Loucy (cell line): ENCODE measurements around the gene ADGRD1.

ENCODE experiments used
- H2AFZ ChIP-seq: fragments of 200-600 bp; sonication (generic); 2 replicates; pipeline ENCODE4 v1.6.0; 2016; ENCODE audit warnings: antibody characterized with exemption, mild to moderate bottlenecking, low read length, moderate library complexity
- H3F3A ChIP-seq: fragments of 200-600 bp; 2 replicates; pipeline ENCODE4 v1.6.0; 2016; ENCODE audit warnings: antibody characterized with exemption, low read depth, mild to moderate bottlenecking
- H3K27me3 ChIP-seq: fragments of 200-600 bp; sonication (generic); 2 replicates; pipeline ENCODE4 v1.6.1; 2014; ENCODE audit warnings: low read length, mild to moderate bottlenecking; ENCODE audit not compliant: insufficient read depth, poor library complexity, severe bottlenecking
- H3K36me3 ChIP-seq: fragments of 200-600 bp; sonication (generic); 2 replicates; pipeline ENCODE4 v1.6.1; 2016; ENCODE audit warnings: low read length; ENCODE audit not compliant: insufficient read depth
- H3K4me1 ChIP-seq: fragments of 200-600 bp; sonication (generic); 2 replicates; pipeline ENCODE4 v1.5.1; 2014; ENCODE audit warnings: low read length, mild to moderate bottlenecking; ENCODE audit not compliant: insufficient read depth, poor library complexity, severe bottlenecking
- H3K4me2 ChIP-seq: fragments of 200-600 bp; sonication (generic); 2 replicates; pipeline ENCODE4 v1.6.0; 2014; ENCODE audit warnings: antibody characterized with exemption, low read length, low read depth, mild to moderate bottlenecking; ENCODE audit not compliant: poor library complexity, severe bottlenecking
- H3K4me3 ChIP-seq: fragments of 200-600 bp; sonication (generic); 2 replicates; pipeline ENCODE4 v1.5.1; 2014; ENCODE audit warnings: low read length, mild to moderate bottlenecking, mixed read lengths; ENCODE audit not compliant: poor library complexity, severe bottlenecking
- H3K79me2 ChIP-seq: fragments of 200-600 bp; sonication (generic); 2 replicates; pipeline ENCODE4 v1.6.1; 2014; ENCODE audit warnings: low read length; ENCODE audit not compliant: insufficient read depth
- H3K9ac ChIP-seq: fragments of 200-600 bp; sonication (generic); 2 replicates; pipeline ENCODE4 v1.6.0; 2014; ENCODE audit warnings: mild to moderate bottlenecking, low read depth, low read length, moderate library complexity; ENCODE audit not compliant: poor library complexity, severe bottlenecking
- H3K9me2 ChIP-seq: fragments of 200-600 bp; sonication (generic); replicated peaks from 2 replicates; pipeline ENCODE4 v1.6.1; 2016; ENCODE audit warnings: low read depth, low read length, mixed read lengths
- H3K9me3 ChIP-seq: fragments of 200-600 bp; sonication (generic); 2 replicates; pipeline ENCODE4 v1.6.1; 2014; ENCODE audit warnings: mild to moderate bottlenecking, antibody characterized with exemption, low read length, low read depth; ENCODE audit not compliant: insufficient read depth
- H4K20me1 ChIP-seq: fragments of 200-600 bp; sonication (generic); 2 replicates; pipeline ENCODE4 v1.6.0; 2014; ENCODE audit warnings: antibody characterized with exemption, low read length, mild to moderate bottlenecking; ENCODE audit not compliant: insufficient read depth, poor library complexity, severe bottlenecking
- EZH2phosphoT487 ChIP-seq: fragments of 200-600 bp; IDR thresholded peaks from 2 replicates; pipeline ENCODE4 v1.6.1; 2018; ENCODE audit warnings: antibody characterized with exemption, mild to moderate bottlenecking, moderate library complexity, borderline replicate concordance
- TF ChIP-seq, protein P1 (sequence below): fragments of 200-600 bp; sonication (generic); conservative IDR thresholded peaks from 2 replicates; pipeline ENCODE4 v1.5.1; 2014; ENCODE audit warnings: mild to moderate bottlenecking, antibody characterized with exemption, low read length

The ADGRD1 gene

DNA sequence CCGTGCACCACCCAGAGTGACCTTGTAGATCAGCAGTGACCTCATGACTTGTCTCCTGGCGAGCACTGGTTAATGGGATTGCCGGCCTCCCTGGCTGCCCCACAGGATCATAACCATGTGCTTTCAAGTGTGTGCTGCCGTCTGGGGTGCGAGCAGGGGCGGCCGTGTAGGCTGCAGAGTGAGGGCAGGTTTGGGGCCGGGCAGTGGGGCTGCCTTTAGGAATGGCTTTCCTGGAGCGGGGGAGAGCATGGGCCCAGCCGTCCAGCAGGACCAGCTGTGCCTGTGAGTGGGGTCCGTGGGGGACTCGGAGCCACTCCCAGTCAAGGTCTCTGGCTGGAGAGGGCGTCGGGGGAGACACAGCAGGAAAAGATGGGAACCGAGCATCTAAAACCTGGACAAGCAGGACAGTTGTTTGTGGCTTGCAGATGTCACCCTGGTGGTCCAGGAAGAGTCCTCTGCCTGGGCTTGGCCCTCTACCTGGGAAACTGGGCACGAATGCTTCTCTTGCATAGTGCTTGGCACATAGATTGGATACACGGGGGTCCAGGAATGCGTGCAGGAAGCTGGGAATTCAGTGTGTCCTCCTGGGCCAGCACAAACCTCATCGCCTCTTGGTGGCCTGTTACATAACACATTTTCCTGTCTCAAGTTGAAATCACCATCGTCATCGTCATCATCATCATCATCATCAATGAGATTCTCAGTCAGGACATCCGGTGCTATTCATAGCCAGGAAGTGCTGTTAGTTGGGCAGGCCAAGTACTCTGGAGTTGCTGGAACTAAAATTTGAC is 96.0 kb downstream of the ADGRD1 start:
- no peak overlapping the region for H2AFZ ChIP-seq
- H3K9ac ChIP-seq: no peak overlapping the region
- H3K4me2 ChIP-seq: no peak overlapping the region
- no peaks in the 10 kb centered on the region for H3K27me3 ChIP-seq
- no peaks in the 10 kb centered on the region for H3K9me2 ChIP-seq
- no peaks in the 10 kb centered on the region for H3K4me1 ChIP-seq
- no peak overlapping the region for H3K4me3 ChIP-seq
- H3K36me3 ChIP-seq: no peaks in the 10 kb centered on the region
- TF ChIP-seq, protein P1, sequence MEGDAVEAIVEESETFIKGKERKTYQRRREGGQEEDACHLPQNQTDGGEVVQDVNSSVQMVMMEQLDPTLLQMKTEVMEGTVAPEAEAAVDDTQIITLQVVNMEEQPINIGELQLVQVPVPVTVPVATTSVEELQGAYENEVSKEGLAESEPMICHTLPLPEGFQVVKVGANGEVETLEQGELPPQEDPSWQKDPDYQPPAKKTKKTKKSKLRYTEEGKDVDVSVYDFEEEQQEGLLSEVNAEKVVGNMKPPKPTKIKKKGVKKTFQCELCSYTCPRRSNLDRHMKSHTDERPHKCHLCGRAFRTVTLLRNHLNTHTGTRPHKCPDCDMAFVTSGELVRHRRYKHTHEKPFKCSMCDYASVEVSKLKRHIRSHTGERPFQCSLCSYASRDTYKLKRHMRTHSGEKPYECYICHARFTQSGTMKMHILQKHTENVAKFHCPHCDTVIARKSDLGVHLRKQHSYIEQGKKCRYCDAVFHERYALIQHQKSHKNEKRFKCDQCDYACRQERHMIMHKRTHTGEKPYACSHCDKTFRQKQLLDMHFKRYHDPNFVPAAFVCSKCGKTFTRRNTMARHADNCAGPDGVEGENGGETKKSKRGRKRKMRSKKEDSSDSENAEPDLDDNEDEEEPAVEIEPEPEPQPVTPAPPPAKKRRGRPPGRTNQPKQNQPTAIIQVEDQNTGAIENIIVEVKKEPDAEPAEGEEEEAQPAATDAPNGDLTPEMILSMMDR: no peak
- no peak for TF ChIP-seq EZH2phosphoT487
- no peaks in the 10 kb centered on the region for H4K20me1 ChIP-seq
- no peaks in the 10 kb centered on the region for H3K9me3 ChIP-seq
- no peaks in the 10 kb centered on the region for H3K79me2 ChIP-seq
- H3F3A ChIP-seq: no peaks in the 10 kb centered on the region

DNA sequence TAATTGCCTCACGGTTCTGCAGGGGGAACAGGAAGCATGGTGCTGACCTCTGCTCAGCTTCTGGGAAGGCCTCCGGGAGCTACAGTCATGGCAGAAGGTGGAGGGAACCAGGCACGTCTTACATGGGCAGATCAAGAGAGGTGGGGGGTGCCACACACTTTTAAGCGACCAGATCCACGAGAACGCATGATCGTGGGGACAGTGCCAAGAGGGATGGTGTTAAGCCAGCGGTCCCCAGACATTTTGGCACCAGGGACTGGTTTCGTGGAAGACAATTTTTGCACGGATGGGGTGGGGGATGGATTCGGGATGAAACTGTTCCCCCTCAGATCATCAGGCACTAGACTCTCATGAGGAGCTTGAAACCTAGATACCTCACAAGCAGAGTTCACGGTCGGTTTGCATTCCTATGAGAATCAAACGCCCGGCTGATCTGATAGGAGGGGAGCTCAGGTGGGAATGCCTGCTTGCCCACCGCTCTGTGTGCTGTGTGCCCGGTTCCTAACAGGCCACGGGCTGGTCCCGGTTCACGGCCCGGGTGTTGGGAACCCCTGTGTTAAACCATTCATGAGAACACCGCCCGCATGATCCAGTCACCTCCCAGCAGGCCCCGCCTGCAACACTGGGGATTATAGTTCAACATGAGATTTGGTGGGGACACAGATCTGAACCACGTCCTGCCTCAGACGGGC is 96.9 kb downstream of the ADGRD1 start:
- H3K9me2 ChIP-seq: no peaks in the 10 kb centered on the region
- no peaks in the 10 kb centered on the region for H3K27me3 ChIP-seq
- no peak overlapping the region for H2AFZ ChIP-seq
- H4K20me1 ChIP-seq: no peaks in the 10 kb centered on the region
- no peak for TF ChIP-seq EZH2phosphoT487
- TF ChIP-seq, protein P1: no peak
- no peaks in the 10 kb centered on the region for H3K4me1 ChIP-seq
- no peak overlapping the region for H3K4me3 ChIP-seq
- H3K36me3 ChIP-seq: no peaks in the 10 kb centered on the region
- no peaks in the 10 kb centered on the region for H3F3A ChIP-seq
- H3K9ac ChIP-seq: no peak overlapping the region
- no peak overlapping the region for H3K4me2 ChIP-seq
- no peaks in the 10 kb centered on the region for H3K9me3 ChIP-seq
- H3K79me2 ChIP-seq: no peaks in the 10 kb centered on the region

DNA sequence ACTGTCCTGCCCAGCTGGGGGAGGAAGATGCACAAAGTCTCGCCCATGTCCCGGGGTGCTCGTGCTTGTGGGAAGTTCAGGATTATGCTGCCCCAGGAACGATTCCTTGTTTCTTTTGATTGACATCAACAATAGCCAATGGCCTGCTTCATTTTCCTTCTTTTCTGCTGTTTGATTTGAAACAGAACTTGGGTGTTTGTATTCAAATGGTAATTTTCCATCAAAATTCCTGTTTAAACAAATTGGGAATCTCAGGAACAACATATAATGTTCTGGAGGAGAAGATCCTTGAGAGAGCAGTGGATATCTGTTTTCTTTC is 97.4 kb downstream of the ADGRD1 start:
- Histone ChIP-seq H3K9me2 (no peaks in the 10 kb centered on the region), H4K20me1 (no peaks in the 10 kb centered on the region), H3K9ac (no peak overlapping the region), H3K27me3 (no peaks in the 10 kb centered on the region), H3K4me2 (no peak overlapping the region), H3K9me3 (no peaks in the 10 kb centered on the region), H3K4me1 (no peaks in the 10 kb centered on the region), H3F3A (no peaks in the 10 kb centered on the region), H3K79me2 (no peaks in the 10 kb centered on the region), H2AFZ (no peak overlapping the region), H3K4me3 (no peak overlapping the region), H3K36me3 (no peaks in the 10 kb centered on the region)
- no peak for TF ChIP-seq EZH2phosphoT487
- TF ChIP-seq, protein P1: no peak
